GM19372 (cell line): ENCODE results near the gene PABPC1L.
"Not testable (repeated sequence)": the region's sequence is repeated elsewhere in the genome, so short reads cannot be mapped to it uniquely, and the experiment has no call there.

Experiments
- ATAC-seq: cut with Tn5 transposase; IDR thresholded peaks from one replicate; pipeline ENCODE4 v1.9.1; 2021; ENCODE audit warnings: mild to moderate bottlenecking, low read depth, moderate library complexity; ENCODE audit not compliant: unreplicated experiment

The PABPC1L gene

GRCh38 chr20:44909872-44910689 is at the start of gene PABPC1L:
PABPC1L (plus strand) TSS chr20:44910060; CDS start chr20:44910144, 84 bp downstream.
- peak; percentile 94 for ATAC-seq

GRCh38 chr20:44861531-44862006 is 48.3 kb upstream of the PABPC1L start:
- no peak for ATAC-seq

- no peak for ATAC-seq
Observed at GRCh38 chr20:44862286-44862685, 47.6 kb upstream of the PABPC1L start.

- not testable (repeated sequence) for ATAC-seq
Observed at GRCh38 chr20:44863365-44864084, 46.3 kb upstream of the PABPC1L start.

GRCh38 chr20:44864493-44864892 is 45.4 kb upstream of the PABPC1L start:
- ATAC-seq, result not testable (repeated sequence)

- ATAC-seq, result no peak
Observed at GRCh38 chr20:44866703-44867335, 43.0 kb upstream of the PABPC1L start.

- no peak for ATAC-seq
Observed at GRCh38 chr20:44869471-44869870, 40.4 kb upstream of the PABPC1L start.

- not testable (repeated sequence) for ATAC-seq
Observed at GRCh38 chr20:44882360-44882759, 27.5 kb upstream of the PABPC1L start.

- no peak for ATAC-seq
Observed at GRCh38 chr20:44883214-44883902, 26.5 kb upstream of the PABPC1L start.

GRCh38 chr20:44884907-44885391 is 24.9 kb upstream of the PABPC1L start:
- ATAC-seq, result no peak

- ATAC-seq, result peak; percentile 96
Observed at GRCh38 chr20:44885392-44886265, 24.2 kb upstream of the PABPC1L start, which contains the start of gene YWHAB. YWHAB (plus strand) TSS chr20:44885705; CDS start chr20:44901534, 15,829 bp downstream.

GRCh38 chr20:44886266-44886651 is 23.6 kb upstream of the PABPC1L start:
- no peak for ATAC-seq

GRCh38 chr20:44886828-44887227 is 23.0 kb upstream of the PABPC1L start:
- ATAC-seq, result no peak

- no peak for ATAC-seq
Observed at GRCh38 chr20:44887466-44887865, 22.4 kb upstream of the PABPC1L start.

- no peak for ATAC-seq
Observed at GRCh38 chr20:44888226-44889103, 21.4 kb upstream of the PABPC1L start.

- ATAC-seq, result no peak
Observed at GRCh38 chr20:44891826-44892225, 18.0 kb upstream of the PABPC1L start.

- ATAC-seq, result no peak
Observed at GRCh38 chr20:44894959-44895358, 14.9 kb upstream of the PABPC1L start.

- ATAC-seq, result no peak
Observed at GRCh38 chr20:44896583-44896982, 13.3 kb upstream of the PABPC1L start.
